ENCODE measurements around the gene SGPP2.

DNA sequence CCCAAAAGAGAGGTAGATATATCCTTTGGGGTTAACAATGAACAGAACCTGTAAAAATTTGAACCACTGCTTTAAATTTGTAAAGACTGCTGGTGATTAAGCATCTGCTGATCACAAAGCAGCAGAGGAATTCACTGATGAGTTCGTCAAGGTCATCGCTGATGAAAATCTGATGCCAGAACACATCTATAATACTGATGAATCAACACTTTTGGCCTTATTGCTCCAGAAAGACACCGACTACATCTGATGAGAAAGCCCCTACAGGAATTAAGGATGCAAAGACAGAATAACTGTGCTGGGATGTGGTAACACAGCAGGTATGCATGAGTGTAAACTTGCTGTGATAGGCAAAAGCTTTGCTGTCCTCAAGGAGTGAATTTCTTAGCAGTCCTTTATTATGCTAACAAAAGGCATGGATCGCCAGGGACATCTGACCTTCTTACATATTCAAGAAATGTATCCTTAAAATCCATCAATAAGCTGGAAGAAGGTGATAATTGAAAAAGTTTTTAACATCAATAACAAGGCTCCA is 30.5 kb upstream of the SGPP2 start:
- TF ChIP-seq, protein P1, sequence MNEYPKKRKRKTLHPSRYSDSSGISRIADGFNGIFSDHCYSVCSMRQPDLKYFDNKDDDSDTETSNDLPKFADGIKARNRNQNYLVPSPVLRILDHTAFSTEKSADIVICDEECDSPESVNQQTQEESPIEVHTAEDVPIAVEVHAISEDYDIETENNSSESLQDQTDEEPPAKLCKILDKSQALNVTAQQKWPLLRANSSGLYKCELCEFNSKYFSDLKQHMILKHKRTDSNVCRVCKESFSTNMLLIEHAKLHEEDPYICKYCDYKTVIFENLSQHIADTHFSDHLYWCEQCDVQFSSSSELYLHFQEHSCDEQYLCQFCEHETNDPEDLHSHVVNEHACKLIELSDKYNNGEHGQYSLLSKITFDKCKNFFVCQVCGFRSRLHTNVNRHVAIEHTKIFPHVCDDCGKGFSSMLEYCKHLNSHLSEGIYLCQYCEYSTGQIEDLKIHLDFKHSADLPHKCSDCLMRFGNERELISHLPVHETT (tag by site-specific recombination; IDR thresholded peaks at IDR 0.05): no peak
- TF ChIP-seq ZNF292 (tag by site-specific recombination; IDR thresholded peaks at IDR 0.05; ENCODE audit: borderline replicate concordance, low read depth): no peak
- no peak for TF ChIP-seq ZNF624 (tag by site-specific recombination; IDR thresholded peaks at IDR 0.05)
- TF ChIP-seq CTCF (tag by site-specific recombination; IDR thresholded peaks at IDR 0.05): no peak
- no peak for TF ChIP-seq BCL11B (tag by site-specific recombination; IDR thresholded peaks at IDR 0.05; ENCODE audit: low read depth)
- TF ChIP-seq ZNF670 (tag by site-specific recombination; IDR thresholded peaks at IDR 0.05; ENCODE audit: low read depth): no peak
- TF ChIP-seq ZNF155 (tag by site-specific recombination; IDR thresholded peaks at IDR 0.05): no peak
- no peak for TF ChIP-seq ZNF768 (tag by site-specific recombination; IDR thresholded peaks at IDR 0.05)
- TF ChIP-seq ZNF16 (tag by site-specific recombination; IDR thresholded peaks at IDR 0.05; ENCODE audit: low read depth): no peak
- no peak for TF ChIP-seq SETDB1 (IDR thresholded peaks at IDR 0.05; ENCODE audit: insufficient read length, low read length)
- no peak for TF ChIP-seq TCF7L2 (IDR thresholded peaks at IDR 0.05; ENCODE audit: borderline replicate concordance, low read depth, low read length)
